Neural cell (in vitro differentiated cells): ENCODE measurements around the gene NUP50.

ENCODE experiments used
- CTCF ChIP-seq: fragments of 450-650 bp; IDR thresholded peaks from 2 replicates; pipeline ENCODE4 v1.5.1; 2014; ENCODE audit warnings: antibody characterized with exemption, mild to moderate bottlenecking, moderate library complexity; ENCODE audit not compliant: poor library complexity, severe bottlenecking
- EP300 ChIP-seq: fragments of 450-650 bp; conservative IDR thresholded peaks from 2 replicates; pipeline ENCODE4 v1.6.1; 2014; ENCODE audit warnings: antibody characterized with exemption, mild to moderate bottlenecking, moderate library complexity; ENCODE audit not compliant: poor library complexity, severe bottlenecking
- RAD21 ChIP-seq: fragments of 450-650 bp; conservative IDR thresholded peaks from 2 replicates; pipeline ENCODE4 v1.6.1; 2014; ENCODE audit warnings: antibody characterized with exemption, mild to moderate bottlenecking, moderate library complexity
- TF ChIP-seq, protein P1 (sequence below): IDR thresholded peaks from 2 replicates; pipeline ENCODE4 v1.6.1; 2012; ENCODE audit warnings: borderline replicate concordance

DNA sequence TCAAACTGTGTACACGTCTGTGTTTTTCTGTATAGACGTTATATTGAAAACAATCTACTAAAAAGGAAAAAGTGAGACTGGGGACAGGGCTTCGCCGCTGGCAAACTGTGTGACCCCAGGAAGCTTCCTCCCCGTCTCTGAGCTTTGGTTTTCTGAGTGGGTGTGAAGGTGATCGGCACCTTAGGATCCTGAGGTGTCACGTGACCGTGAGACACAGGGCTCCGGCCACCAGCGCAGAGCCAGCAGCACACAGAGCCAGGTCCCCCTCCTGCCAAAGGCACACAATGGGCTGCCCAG is 44.9 kb downstream of the NUP50 start:
- TF ChIP-seq CTCF (no peak), RAD21 (no peak), EP300 (no peak)
- TF ChIP-seq, protein P1, sequence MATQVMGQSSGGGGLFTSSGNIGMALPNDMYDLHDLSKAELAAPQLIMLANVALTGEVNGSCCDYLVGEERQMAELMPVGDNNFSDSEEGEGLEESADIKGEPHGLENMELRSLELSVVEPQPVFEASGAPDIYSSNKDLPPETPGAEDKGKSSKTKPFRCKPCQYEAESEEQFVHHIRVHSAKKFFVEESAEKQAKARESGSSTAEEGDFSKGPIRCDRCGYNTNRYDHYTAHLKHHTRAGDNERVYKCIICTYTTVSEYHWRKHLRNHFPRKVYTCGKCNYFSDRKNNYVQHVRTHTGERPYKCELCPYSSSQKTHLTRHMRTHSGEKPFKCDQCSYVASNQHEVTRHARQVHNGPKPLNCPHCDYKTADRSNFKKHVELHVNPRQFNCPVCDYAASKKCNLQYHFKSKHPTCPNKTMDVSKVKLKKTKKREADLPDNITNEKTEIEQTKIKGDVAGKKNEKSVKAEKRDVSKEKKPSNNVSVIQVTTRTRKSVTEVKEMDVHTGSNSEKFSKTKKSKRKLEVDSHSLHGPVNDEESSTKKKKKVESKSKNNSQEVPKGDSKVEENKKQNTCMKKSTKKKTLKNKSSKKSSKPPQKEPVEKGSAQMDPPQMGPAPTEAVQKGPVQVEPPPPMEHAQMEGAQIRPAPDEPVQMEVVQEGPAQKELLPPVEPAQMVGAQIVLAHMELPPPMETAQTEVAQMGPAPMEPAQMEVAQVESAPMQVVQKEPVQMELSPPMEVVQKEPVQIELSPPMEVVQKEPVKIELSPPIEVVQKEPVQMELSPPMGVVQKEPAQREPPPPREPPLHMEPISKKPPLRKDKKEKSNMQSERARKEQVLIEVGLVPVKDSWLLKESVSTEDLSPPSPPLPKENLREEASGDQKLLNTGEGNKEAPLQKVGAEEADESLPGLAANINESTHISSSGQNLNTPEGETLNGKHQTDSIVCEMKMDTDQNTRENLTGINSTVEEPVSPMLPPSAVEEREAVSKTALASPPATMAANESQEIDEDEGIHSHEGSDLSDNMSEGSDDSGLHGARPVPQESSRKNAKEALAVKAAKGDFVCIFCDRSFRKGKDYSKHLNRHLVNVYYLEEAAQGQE, result no peak
